ENCODE data around the gene LMO7.

DNA sequence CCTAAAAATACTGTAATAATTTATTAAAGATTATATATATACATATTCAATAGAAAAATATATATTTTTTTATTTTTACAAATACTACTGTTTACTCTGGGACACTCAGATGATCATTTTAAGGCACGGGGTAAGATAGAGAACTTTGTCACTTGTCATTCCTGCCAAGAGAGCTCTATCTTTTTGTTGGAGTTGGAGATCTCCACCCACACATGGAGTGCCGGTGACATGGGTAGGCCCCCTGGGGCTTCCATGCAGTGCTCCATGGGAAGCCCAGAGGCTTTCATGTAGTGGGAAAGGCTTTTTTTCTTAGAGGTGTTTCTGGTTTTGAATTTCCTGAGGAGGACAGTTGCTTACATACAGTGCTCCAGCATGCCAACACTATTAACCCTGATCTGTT is 81.4 kb downstream of the LMO7 start:
- TF ChIP-seq, protein P1, sequence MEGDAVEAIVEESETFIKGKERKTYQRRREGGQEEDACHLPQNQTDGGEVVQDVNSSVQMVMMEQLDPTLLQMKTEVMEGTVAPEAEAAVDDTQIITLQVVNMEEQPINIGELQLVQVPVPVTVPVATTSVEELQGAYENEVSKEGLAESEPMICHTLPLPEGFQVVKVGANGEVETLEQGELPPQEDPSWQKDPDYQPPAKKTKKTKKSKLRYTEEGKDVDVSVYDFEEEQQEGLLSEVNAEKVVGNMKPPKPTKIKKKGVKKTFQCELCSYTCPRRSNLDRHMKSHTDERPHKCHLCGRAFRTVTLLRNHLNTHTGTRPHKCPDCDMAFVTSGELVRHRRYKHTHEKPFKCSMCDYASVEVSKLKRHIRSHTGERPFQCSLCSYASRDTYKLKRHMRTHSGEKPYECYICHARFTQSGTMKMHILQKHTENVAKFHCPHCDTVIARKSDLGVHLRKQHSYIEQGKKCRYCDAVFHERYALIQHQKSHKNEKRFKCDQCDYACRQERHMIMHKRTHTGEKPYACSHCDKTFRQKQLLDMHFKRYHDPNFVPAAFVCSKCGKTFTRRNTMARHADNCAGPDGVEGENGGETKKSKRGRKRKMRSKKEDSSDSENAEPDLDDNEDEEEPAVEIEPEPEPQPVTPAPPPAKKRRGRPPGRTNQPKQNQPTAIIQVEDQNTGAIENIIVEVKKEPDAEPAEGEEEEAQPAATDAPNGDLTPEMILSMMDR (IDR thresholded peaks at IDR 0.05; ENCODE audit: low read length) = no peak
- TF ChIP-seq EZH2 (IDR thresholded peaks at IDR 0.05; ENCODE audit: borderline replicate concordance, low read length) = no peak
